Stimulated activated CD8-positive, alpha-beta memory T cell treated with anti-CD3 and anti-CD28 coated beads, Interleukin-7, amount 100 ng/mL, for 24 hours (primary cell): Measurements from ENCODE around the gene CCDC91.
"Not testable (repeated sequence)": the region's sequence is repeated elsewhere in the genome, so short reads cannot be mapped to it uniquely, and the experiment has no call there.

Experiments
- DNase-seq: peaks from one replicate; pipeline ENCODE4 v3.0.0-alpha.2; 2020; ENCODE audit warnings: low read depth

CCDC91 gene

DNA sequence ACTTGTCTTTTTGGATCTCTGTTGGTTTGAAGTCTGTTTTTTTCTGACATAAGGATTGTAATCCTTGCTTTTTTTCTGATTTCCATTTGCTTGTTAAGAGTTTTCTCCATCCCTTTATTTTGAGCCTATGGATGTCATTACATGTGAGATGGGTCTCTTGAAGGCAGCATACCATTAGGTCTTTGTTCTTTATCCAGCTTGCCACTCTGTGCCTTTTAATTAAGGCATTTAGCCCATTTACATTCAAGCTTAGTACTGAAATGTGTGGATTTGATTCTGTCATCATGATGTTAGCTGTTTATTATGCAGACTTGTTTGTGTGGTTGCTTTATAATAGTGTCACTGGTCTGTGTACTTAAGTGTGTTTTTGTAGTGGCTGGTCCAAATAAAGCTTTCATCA lies 100.0 kb downstream of the CCDC91 start:
- no peak for DNase-seq

DNA sequence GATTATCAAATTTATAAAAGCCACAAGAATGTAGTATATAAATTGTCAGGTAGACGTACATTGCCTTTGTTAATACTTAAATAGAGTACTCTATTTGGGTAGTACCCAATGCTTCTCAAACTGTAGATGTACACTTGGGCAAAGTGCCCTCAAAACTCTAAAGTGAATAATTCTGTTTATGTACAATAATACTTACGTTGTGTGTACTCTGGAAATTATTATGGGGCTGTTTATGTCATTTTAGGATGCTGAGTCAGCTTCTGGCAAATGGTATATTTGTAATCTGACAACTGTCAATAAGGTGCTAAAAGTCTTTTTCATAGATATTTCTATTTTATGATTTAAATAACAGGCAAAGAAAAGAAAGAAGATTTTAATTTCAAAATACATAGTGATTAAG lies 102.4 kb downstream of the CCDC91 start:
- DNase-seq = no peak

DNA sequence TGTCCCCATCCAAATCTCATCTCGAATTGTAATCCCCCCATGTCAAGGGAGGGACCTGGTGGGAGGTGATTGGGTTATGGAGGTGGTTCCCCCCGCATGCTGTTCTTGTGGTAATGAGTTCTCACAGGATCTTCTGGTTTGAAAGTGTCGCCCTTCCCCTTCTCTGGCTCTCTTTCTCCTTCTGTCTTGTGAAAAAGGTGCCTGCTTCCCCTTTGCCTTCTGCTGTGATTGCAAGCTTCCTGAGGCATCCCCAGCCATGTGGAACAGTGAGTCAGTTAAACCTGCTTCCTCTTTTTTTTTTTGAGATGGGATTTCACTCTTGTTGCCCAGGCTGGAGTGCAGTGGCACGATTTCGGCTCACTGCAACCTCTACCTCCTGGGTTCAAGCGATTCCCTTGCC lies 104.0 kb downstream of the CCDC91 start:
- no peak for DNase-seq

DNA sequence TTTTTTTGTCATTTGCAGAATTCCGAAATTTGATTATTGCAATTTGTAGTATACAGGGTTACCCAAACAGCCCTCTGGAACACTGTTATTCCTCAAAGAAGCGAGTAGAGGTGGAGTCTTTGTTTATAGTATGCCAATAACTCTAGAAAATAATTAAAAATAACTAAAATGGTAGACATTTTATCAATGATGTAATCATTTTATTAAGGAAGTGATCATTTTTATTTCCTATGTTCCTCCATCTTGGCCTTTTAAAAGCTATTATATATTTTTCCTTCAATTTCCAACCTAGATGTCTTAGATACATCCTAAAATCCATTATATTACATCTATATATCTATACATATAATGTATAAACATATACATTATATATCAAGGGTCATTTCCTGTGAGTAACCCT lies 106.0 kb downstream of the CCDC91 start:
- DNase-seq = no peak

DNA sequence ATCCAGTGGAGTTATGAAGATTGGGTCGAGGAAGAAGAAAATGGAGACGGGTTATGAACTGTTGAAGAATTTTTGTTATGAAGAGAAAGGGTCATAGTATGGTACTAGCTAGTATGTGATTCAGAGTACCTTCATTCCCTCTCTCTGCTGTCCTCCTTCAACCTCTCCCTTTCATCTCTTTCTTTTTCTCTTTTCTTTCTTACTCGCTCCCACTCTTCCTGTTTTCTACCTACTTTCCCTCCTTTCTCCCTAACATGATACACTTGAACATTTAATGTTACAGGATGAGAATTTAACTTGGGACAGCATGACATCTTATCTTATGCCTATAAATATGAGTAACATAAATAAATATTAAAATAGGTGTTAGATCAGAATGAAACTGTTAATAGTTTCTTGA lies 112.9 kb downstream of the CCDC91 start:
- DNase-seq = no peak

DNA sequence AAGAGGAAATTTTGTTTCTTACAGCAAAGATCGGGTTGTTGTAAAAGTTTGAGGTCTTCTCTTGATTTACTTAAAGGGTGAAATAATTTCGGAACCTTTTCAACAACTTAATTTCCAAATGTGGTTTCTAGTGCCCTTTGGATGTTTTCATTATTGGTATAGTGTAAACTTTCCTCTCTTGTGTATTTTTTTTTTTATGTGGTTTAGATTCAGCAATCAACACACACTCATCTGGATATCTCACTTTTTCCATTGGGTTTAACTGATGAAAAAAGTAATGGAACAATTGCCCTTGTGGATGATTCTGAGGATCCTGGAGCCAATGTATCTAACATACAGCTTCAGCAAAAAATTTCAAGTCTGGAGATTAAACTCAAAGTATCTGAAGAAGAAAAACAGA lies 116.3 kb downstream of the CCDC91 start:
- no peak for DNase-seq

DNA sequence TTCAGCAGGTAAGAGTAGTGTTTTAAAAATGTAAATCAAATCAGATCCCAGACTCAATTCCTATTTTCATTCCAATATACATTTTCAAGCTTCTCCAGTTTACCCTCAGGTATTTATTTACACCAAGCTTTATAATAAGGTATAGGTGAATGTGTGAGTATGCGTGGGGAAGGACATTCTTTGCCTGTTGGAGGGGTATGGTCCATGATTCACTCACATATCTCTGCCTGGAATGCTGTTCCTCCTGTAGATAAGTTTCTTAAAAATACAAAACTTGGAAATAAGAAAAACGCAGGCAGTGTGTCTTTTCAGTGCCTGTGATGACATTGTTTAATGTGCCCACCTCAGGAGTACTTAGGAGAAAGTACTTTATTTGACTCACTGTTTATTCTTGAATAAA lies 118.6 kb downstream of the CCDC91 start:
- no peak for DNase-seq

DNA sequence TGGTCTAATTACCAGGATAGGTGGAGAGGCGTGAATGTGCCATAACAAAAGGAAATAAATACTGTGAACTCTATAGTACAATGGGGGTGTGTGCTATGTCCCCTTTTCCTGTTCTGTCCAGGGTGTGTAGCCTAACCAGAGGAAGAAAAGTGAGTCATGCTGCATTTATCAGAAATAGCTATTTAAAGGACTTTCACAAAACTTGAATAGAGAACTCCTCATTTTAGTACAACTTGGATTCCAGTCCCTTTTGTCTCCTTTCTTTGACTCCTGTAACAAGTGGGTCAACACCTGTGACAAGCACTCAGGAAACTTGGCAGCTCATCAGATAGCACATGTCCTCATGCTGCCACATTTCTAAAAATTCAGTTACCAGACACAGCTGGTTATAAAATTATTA lies 123.4 kb downstream of the CCDC91 start:
- DNase-seq = no peak

DNA sequence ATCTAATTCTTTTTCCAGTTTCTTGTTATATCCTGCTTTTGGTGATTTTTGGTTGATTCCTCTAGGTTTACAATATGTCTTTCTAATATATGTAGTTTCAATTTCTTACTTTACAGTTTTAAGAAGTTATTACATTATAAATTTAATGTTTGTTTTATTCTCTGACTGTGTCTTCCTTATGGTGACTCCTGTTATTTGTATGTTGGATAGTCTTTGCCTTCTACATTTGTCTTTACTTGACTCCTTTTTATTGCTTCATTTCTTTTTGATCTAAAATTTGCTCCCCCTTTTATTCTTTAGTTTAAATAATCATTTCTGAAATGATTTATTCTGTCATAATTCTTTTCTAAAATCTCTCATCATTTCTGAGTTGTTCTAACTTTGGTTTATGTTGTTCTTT lies 125.8 kb downstream of the CCDC91 start:
- no peak for DNase-seq

DNA sequence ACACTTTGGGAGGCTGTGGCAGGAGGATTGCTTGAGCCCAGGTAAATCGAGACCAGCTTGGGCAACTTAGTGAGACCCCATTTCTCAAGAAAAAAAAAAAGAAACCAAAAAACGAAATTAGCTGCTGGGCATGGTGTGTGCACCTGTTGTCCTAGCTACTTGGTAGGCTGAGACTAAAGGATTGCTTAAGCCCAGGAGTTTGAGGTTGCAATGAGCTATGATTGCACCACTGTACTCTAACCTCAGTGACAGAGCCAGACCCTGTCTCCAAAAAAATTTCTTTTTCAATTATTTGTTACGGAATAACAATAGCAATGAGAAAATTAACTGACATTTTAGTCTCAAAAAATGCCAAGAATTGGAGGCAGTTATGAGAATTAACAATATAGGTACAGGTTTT lies 128.0 kb downstream of the CCDC91 start:
- DNase-seq = no peak

DNA sequence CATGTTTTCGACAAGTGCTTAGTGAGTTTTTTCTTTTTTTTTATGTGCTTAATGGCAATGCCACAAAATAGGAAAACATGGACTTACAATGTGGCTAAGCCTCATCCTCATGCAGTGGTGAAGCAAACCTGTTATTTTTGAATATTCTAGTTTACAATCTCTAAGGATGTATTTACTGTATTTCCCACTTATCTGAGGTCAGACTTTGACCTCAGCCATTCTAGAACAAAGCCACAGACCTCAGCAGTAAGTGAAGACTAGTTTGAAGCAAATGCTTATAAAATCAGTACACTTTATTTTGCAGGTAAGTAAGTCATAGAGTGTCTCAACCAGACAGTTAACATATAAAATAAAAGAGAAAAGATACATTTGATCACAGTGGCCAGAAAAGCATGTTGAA lies 130.1 kb downstream of the CCDC91 start:
- no peak for DNase-seq

DNA sequence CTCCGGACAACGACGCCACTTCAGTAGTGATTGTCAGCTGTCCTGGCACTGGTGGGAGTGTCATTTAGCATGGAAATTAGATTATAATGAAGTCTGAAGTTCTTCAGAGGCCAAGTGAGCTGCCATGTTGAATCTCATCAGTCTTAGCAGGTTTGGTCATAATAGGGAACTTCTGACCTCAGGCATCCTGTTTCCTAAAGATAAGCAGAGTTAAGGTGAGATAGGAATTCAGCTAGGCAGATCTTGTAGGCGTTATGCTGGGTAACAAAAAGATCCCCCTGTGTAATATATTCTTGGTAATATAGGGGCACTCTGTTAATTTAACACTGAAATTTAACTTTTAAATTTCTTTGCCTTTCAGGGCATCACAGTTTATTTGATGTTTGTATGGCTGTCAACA lies 137.5 kb downstream of the CCDC91 start:
- DNase-seq = no peak

DNA sequence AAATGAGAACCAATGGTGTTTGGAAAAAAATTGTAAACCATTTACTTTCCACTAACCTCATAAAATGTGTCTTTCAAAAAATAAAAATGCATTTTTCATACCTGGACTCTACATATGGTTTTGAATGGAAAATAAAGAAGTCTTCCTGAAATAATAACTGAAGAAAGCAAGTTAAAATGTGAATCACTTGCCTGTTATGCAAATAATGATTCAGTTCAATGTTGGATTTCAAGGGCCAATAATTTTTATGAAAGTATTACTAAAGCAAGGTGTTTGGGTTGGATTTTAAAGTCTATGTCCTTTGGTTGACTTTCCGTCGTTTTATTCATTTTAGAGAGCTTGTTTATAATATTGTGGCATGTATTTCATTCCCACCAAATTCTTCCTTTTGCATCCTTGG lies 138.7 kb downstream of the CCDC91 start:
- no peak for DNase-seq

DNA sequence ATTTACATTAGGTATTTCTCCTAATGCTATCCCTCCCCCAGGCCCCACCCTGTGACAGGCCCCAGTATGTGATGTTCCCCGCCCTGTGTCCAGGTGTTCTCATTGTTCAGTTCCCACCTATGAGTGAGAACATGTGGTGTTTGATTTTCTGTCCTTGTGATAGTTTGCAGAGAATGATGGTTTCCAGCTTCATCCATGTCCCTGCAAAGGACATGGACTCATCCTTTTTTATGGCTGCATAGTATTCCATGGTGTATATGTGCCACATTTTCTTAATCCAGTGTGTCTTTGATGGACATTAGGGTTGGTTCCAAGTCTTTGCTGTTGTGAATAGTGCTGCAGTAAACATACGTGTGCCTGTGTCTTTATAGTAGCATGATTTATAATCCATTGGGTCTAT lies 139.5 kb downstream of the CCDC91 start:
- not testable (repeated sequence) for DNase-seq

DNA sequence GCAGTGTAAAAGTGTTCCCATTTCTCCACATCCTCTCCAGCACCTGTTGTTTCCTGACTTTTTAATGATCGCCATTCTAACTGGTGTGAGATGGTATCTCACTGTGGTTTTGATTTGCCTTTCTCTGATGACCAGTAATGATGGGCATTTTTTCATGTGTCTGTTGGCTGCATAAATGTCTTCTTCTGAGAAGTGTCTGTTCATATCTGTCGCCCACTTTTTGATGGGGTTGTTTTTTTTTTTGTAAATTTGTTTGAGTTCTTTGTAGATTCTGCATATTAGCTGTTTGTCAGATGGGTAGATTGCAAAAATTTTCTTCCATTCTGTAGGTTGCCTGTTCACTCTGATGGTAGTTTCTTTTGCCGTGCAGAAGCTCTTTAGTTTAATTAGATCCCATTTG lies 140.0 kb downstream of the CCDC91 start:
- DNase-seq = not testable (repeated sequence)

DNA sequence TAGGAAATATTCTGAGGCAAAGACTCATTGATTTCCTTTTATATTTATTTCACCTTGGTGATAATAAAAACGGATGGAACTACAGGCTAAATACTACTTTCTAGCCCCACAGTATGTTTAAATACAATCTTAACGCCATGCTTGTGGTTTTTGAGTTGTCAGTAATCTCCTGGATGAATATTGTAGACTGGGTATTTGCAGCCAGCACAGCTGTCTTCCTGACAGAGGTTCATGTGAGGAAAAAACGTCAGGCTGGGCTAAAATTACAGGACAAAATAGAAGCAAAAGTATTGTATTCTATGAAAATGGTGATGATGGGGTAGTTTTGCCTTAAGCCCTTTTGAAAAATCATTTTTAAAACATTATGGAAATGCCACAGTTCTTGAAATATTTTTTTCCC lies 140.9 kb downstream of the CCDC91 start:
- no peak for DNase-seq

DNA sequence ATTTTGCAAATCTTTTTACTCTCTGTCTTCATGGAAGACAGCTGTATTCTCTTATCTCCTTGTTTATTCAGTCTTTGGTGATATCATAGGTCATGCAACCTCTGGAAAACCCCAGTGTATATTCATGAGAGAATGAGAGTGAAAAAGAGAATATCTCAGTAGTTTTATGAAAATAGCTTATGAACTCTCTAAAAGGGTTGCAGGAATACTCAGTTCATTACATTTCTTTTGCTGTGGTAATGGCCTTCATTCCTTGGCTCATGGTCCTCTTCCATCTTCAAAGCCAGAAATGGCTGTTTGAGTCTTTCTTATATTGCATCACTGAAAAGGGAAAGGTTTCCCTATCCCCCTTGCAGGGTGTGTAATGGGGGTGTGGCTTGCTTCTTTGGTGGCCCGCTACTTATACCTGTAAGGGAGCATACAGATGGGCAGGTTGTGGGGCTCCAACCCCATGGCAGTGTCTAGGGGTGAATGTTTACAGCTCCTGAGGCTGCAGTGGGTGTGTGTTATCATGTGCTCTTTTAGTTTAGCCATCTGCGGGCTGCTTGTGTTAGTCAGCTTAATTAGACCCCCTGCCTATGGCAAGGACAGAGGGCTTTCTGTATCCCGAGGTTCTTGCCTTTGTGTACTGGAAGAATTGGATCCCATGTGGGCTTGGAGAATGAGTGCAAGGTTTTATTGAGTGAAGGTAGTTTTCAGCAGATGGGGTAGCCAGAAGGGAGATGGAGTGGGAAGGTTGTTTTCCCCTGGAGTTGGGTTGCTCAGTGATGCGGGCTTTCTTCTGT lies 150.2 kb downstream of the CCDC91 start:
- no peak for DNase-seq

DNA sequence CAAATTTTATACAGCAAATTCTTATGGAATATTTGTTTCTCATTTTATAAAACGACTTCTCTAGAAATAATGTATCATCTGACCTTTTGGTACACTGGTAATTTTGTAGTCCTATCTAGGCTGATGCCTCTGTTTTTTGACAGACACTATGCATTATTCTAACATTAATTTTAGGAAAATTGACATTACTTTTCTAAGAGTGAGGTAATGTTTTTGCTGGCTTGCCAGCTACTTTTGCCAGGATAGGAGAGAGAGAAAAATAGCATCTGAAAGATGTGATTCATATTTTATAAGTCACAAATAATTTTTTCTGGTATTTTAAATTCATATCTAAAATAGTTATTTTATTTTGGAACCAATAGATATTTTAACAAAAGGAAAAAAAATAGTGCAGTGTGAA lies 153.5 kb downstream of the CCDC91 start:
- no peak for DNase-seq

DNA sequence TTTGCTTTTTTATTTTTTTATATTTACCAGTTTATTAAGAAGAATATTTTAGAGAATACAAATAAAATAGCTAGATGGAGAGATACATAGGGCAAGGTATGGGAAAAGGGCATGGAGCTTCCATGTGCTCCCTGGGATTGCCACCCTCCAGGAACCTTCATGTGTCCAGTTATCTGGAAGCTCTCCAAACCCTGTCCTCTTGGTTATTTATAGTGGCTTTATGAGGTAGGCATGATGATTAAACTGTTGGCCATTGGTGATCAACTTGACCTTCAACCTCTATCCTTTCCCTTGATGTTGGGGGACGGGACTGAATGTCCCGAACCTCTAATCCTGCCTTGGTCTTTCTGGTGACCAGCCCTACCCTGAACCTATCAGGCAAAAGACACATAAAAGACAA lies 156.3 kb downstream of the CCDC91 start:
- DNase-seq = no peak

DNA sequence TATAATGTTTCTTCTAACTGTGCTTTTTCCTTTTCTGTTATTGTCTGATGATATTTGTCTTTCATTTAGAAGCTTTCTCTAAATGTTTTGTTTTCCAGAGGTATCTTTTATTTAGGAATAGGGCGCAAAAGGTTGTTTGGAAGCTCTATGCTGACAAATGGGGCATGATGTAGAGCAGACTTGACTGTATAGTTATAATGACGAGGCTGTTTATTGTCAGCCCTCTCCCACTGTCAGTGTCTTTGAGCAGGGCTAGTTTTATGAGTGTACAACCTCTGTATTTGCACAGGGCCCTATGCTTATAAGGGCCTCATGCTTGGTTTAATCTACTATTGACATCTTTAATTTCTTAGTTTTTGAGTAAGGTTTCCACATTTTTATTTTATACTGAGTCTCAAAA lies 158.9 kb downstream of the CCDC91 start:
- DNase-seq = no peak

DNA sequence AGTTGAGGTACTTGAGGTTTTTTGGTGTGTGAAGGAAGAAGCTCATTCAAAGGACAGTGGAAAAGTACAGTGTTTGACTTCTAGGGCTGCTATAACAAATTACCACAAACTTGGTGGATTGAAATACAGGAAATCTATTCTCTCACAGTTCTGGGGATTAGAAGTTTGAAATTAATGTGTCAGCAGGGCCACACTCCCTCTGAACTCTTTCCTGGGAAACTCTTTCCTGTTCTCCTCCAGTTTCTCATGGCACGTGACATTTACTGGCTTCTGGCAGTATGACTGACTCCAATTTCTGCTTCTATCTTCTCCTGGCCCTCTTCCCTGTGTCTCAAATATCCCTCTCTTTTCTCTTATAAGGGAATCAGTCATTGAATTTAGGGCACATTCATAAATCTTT lies 160.2 kb downstream of the CCDC91 start:
- no peak for DNase-seq

DNA sequence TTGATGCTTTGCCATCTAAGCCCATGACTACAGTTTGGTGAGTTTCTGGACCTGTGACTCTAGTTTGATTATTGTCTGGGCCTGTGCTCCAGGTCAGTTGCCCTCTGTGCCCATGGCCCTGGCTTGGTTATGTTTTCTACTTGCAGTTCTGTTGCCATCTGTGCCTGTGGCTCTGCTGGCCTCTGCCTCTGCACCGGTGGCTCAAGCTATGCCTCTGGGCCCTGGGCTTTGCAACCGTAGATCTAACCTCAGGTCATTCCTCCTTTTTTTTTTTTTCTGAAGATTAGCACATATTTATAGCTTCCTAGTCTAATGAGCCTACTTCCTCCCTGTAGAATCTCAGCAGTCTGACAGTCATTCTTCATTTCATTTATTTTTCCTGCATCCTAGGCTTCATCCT lies 161.2 kb downstream of the CCDC91 start:
- DNase-seq = no peak

DNA sequence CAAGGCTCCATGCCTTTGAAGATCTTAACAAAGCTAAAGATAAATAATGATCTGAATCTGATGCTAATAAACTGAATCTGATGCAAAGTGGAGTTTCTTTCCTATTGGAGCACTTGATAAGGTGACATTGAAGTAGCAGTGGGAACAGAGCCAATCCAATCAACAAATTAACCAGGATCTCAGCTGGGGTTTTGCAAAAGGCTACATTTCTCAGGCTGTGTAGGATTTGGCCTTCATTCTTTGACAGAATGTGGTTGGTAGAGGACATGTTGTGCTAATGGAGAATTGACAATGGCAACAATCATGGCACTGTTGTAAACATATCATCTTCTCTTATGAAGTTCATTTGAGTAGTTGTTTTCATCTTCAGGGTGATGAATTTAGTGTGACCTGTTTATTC lies 164.9 kb downstream of the CCDC91 start:
- DNase-seq = no peak

DNA sequence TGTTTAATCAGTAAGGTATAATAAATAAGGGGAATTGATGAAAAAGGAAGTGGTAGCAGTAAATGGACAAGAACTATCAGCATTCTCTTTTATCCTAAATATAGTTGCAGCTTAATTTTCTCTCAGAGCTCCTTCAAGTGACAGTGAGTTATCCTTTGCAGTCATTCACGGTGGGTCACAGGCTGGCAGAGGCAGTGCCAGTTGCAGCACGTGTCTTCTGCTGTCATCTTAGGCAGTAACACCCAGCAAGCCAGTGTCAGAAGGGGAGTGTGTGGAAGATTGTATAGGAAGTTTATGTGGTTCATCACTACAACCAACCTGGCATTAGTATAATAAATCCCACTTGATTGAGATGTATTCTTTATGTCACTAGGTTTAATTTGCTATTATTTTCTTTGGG lies 170.0 kb downstream of the CCDC91 start:
- no peak for DNase-seq

DNA sequence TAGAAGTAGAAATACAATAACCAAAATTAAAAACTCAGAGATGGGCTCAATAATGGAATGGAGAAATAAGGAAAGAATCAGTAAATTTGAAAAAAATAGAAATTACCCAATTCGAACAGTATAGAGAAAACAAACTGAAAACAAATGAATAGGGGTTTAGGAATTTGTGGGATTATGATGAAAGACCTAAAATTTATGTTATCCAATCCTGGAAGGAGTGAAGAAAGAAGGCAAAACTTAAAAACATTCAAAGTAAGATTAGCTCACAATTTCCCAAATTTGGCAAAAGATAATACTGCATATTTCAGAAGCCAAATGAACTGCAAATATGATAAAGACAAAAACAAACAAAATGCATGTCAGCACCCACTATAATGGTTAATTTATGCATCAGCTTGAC lies 177.1 kb downstream of the CCDC91 start:
- DNase-seq = no peak
